GM12801 (cell line): ENCODE measurements around the gene FRMPD3.

Experiments used
- TF ChIP-seq, protein P1 (sequence below): IDR thresholded peaks from one replicate; pipeline ENCODE4 v1.5.1; 2011; ENCODE audit warnings: control low read depth; ENCODE audit not compliant: insufficient read length; ENCODE audit errors: extremely low read depth

FRMPD3 gene

DNA sequence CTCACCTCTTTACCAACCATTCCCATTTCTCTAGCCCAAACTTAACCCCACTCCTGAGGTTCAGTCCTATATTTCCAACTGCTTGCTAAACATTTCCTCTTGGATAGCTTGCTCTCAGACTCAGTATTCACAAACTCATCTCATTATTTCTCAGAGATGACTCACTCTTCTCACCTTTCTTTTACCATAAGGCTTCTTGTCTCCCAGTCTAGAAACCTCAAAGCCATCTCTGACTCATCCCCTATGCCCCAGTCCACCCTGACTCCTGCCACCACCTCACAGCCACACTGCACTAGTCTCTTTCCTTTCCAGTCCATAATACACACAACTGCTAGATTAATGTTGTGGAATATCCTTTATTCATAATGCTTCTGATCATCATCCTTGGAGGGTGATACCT is 4.8 kb downstream of the FRMPD3 start:
- TF ChIP-seq, protein P1, sequence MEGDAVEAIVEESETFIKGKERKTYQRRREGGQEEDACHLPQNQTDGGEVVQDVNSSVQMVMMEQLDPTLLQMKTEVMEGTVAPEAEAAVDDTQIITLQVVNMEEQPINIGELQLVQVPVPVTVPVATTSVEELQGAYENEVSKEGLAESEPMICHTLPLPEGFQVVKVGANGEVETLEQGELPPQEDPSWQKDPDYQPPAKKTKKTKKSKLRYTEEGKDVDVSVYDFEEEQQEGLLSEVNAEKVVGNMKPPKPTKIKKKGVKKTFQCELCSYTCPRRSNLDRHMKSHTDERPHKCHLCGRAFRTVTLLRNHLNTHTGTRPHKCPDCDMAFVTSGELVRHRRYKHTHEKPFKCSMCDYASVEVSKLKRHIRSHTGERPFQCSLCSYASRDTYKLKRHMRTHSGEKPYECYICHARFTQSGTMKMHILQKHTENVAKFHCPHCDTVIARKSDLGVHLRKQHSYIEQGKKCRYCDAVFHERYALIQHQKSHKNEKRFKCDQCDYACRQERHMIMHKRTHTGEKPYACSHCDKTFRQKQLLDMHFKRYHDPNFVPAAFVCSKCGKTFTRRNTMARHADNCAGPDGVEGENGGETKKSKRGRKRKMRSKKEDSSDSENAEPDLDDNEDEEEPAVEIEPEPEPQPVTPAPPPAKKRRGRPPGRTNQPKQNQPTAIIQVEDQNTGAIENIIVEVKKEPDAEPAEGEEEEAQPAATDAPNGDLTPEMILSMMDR, result no peak

- TF ChIP-seq, protein P1, result no peak
Observed at GRCh38 chrX:107457289-107457688, 7.8 kb downstream of the FRMPD3 start.

GRCh38 chrX:107465932-107466620 is 16.6 kb downstream of the FRMPD3 start:
- TF ChIP-seq, protein P1, result no peak

DNA sequence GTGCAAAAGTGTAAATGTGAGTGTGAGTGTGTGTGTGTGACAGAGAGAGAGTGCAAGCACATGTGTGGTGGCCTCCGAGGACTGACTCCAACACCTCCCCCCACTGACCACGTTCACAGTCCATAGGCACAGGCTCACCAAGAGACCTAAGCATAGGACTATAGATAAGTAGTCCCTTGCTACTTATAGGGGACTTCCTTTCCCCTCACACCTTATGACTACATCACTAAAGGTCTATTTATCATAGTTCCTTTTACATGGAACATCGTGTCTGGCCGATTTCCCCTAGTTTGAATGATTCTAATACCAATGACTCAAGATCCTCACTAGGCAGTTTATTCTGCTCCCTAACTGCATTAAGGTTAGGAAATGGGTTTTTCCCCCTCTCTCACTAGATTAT is 17.8 kb downstream of the FRMPD3 start:
- TF ChIP-seq, protein P1, result no peak

- TF ChIP-seq, protein P1, result no peak
Observed at GRCh38 chrX:107470198-107470597, 20.7 kb downstream of the FRMPD3 start.

GRCh38 chrX:107470971-107471370 is 21.5 kb downstream of the FRMPD3 start:
- TF ChIP-seq, protein P1, result no peak

DNA sequence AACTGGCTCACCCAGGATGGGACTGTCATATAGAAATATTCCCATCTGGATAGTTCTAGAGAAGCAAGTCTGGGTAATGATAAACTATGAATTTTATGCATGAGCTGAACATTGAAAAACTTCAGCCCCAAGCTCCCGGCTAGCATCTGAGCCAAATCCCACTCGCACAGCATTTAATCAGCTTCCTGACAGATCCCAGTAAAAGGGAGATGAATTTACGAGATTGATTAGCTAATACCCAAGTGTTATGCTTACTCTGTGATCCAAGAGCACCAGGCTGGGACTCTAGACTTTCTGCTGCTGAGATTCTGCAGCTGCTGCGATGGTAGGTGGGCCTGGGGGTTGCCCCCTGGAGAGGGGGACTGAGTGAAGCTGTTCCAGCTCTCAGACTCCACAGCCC is 28.0 kb downstream of the FRMPD3 start:
- TF ChIP-seq, protein P1, result no peak

DNA sequence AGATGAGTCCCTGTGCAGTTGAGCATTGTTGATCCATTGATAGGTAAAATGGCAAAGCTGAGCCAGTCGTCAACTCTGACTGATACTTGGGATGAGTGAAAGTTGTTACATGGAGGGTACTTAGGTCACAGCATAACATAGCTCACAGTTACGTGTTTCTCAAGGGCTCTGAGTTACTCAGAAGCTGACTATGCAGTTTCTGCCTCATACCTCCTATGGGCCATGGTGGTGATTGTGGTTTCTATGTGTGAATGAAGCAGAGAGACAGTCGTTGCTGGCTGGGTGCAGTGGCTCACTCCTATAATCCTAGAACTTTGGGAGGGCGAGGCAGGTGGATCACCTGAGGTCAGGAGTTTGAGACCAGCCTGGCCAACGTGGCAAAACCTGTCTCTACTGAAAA is 30.8 kb downstream of the FRMPD3 start:
- TF ChIP-seq, protein P1, result no peak
